ENCODE results near the gene TCF12.

Gene TCF12

DNA sequence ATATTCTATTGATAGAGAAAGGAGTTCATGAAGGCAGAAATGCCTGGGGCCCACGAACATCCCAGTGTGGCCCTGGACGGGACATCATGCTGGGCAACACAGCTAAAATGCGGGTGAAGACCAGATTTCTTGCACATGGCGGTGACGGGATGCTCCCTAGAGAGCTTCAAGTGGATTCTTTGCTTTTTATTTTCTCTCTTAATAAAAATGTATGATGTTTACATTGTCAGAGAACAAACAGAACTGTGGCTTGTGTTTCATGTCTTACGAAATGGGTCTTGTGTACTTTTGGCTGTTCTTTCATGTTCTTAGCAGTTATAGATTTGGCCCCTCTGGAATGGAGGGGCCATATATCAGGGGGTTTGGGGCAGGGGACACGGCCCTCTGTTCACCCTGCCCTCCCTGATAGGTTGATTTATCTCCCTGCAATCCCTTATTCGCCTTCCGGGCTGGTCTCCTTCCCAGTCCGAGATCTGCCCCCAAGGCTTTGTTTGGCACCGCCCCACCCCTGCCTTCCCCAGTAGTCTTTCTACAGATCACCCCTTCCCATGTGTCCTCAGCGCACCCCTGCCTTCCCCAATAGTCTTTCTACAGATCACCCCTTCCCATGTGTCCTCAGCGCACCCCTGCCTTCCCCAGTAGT is 389.2 kb downstream of the TCF12 start:
- DNase-seq = no peak

GRCh38 chr15:57308170-57308545 is 389.7 kb downstream of the TCF12 start:
- no peak for DNase-seq

- DNase-seq = no peak
Measured at GRCh38 chr15:57309856-57310760, 391.7 kb downstream of the TCF12 start.

DNA sequence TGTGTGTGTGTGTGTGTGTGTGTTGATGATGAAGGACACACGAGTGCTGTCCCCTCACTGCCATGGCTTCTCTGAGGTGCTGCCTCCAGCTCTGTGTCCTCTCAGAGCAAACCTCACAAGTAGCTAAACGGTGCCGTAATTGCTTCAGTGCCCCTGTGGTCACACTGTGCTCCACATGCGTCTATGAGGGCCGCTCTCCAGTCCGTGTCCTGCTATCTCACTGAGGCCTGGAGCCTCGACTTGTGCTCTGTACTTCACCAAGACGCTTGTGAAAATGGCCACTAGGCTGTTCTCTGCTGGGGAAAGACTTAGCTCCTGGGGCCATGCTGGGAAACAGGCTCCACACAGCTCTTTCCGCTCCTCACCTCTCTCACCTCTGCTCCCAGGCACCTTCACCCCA is 392.4 kb downstream of the TCF12 start:
- no peak for DNase-seq

DNA sequence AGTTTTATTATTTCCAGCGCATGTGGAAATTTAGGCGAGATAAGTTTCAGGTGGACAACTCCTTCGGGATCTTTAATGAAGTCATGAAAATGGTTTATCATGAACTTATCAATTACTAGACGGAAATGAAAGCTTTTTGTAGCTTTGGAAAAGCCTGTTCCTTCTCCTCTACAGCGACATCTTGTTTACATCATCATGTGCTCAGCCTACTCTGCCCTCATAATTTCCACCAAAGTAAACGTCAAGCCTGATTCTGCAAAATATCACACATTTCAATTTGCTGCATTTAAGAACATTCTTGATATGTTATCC is 393.5 kb downstream of the TCF12 start:
- no peak for DNase-seq

DNA sequence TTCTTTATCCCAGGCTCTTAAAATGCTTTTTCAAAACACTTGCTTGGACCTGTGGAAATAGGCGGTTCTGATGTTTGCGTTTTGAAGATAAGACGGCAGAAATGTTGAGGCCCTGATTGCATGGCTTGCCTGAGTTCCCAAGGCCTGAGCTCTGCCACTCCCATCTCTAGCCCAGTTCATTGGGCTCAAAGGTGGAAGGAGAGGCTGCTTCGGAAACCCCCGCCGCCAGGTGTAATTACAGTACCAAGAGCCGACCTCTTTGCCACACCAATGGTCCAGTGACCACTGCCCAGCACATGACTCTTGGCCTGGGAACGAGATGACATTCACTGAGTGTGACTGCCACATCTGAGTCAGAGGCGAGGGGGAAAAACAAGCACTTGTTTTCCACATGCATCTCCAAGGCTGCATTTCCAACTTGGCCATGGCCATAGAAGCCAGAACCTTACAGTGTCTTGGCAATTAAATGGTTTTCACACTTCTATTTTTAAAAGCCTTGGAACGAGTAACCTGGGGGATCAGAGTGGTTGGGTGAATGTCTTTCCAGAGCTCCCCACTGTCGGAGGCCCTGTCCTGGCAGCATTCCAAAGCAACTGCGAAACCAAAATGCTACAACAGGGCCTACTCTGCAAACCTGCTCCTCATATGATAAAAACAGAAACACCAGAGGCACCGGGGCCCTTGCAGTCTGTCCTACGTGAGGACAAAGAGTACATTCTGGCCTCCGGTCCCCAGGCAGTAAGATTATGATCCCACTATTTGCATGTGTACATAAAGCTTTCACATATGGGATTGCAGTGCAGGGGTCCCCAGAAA is 394.1 kb downstream of the TCF12 start:
- DNase-seq = no peak

DNA sequence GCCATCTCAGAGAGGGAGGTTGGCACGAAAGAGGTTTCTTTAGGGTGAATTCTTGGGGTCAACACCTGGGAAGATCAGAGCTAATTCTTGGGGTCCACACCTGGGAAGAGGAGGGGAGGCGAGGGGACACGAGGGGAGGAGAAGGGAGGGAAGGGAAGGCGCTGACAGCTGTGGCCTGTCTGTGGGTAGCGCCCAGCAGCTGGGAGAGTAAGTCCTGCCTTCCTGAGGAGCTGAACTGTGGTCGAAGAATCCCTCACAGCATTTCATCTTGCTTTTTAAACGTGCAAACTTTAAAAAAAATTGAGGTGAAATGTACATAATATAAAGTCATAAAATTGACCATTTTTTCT is 394.7 kb downstream of the TCF12 start:
- DNase-seq = no peak

DNA sequence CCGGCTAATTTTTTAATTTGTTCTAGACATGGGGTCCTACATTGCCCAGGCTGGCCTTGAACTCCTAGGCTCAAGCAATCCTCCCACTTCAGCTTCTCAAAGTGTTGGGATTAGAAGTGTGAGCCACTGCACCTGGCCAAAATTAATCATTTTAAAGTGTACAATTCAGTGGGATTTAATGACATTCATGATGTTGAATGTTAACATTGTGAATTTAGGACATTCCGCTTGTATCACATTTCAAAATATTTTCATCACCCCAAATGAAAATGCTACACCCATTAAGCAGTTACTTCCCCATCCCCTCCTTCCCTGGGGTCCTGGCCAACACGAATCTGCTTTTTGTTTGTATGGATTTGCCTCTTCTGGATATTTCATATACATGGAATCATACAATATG is 395.8 kb downstream of the TCF12 start:
- DNase-seq = no peak

- no peak for DNase-seq
Measured at GRCh38 chr15:57316451-57316850, 398.0 kb downstream of the TCF12 start.

- no peak for DNase-seq
Measured at GRCh38 chr15:57319226-57319918, 400.9 kb downstream of the TCF12 start.

GRCh38 chr15:57319919-57320560 is 401.6 kb downstream of the TCF12 start:
- no peak for DNase-seq

GRCh38 chr15:57320631-57321220 is 402.3 kb downstream of the TCF12 start:
- no peak for DNase-seq

- DNase-seq = no peak
Measured at GRCh38 chr15:57321485-57321884, 403.0 kb downstream of the TCF12 start.

DNA sequence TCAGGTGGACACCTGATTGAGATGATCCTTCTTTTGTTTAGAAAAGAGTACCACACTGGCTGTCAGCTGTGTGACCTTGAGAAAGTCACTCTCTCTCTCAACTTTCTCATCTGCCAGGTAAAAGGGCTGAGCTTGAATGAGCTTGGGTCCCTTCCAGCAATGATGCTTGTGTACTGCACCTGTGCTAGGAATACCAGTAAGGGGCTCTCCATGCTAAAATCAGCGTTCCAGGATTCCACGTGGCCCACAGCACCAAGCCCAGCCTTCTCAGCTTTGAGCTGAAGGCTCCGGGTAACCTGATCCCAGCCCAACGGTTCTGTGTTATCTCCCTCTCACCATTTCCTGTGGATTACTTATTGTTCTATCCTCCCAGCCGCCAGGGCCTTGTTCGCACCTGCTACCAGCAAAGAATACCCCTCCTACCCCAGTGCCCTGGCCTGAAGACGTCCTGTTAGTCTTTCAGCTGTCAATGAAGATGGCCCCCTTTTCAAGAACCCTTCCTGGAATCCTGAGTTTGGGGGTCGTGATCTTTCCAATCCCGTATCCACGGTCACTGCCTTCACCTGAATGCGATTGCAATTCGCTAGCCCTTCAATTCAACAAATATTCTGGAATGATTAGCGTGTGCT is 403.6 kb downstream of the TCF12 start:
- DNase-seq = no peak

GRCh38 chr15:57322602-57323250 is 404.3 kb downstream of the TCF12 start:
- DNase-seq = no peak

GRCh38 chr15:57323299-57323805 is 404.9 kb downstream of the TCF12 start:
- no peak for DNase-seq

- peak; percentile 74 for DNase-seq
Measured at GRCh38 chr15:57323806-57324589, 405.6 kb downstream of the TCF12 start.

- no peak for DNase-seq
Measured at GRCh38 chr15:57324590-57324890, 406.1 kb downstream of the TCF12 start.

GRCh38 chr15:57324944-57325679 is 406.7 kb downstream of the TCF12 start:
- DNase-seq = no peak

- DNase-seq = no peak
Measured at GRCh38 chr15:57326196-57326595, 407.8 kb downstream of the TCF12 start.

All from RPMI8226 (cell line).